IPS-15b (cell line): ENCODE results near the gene MED22.

Experiments used
- H3K27me3 ChIP-seq: one replicate; pipeline ENCODE4 v1.6.1; 2013; ENCODE audit warnings: low read length; ENCODE audit not compliant: control insufficient read depth, insufficient read depth
- H3K36me3 ChIP-seq: one replicate; pipeline ENCODE4 v1.6.1; 2013; ENCODE audit warnings: low read length; ENCODE audit not compliant: control insufficient read depth, insufficient read depth
- H3K4me1 ChIP-seq: one replicate; pipeline ENCODE4 v1.6.1; 2013; ENCODE audit warnings: mild to moderate bottlenecking, low read length; ENCODE audit not compliant: control insufficient read depth, insufficient read depth
- H3K4me3 ChIP-seq: one replicate; pipeline ENCODE4 v1.5.1; 2013; ENCODE audit warnings: low read depth, low read length
- H3K9ac ChIP-seq: one replicate; pipeline ENCODE4 v1.6.1; 2013; ENCODE audit warnings: low read depth, mild to moderate bottlenecking, low read length
- H3K9me3 ChIP-seq: one replicate; pipeline ENCODE4 v1.6.1; 2013; ENCODE audit warnings: mild to moderate bottlenecking, low read length; ENCODE audit not compliant: control insufficient read depth, insufficient read depth

MED22 gene

DNA sequence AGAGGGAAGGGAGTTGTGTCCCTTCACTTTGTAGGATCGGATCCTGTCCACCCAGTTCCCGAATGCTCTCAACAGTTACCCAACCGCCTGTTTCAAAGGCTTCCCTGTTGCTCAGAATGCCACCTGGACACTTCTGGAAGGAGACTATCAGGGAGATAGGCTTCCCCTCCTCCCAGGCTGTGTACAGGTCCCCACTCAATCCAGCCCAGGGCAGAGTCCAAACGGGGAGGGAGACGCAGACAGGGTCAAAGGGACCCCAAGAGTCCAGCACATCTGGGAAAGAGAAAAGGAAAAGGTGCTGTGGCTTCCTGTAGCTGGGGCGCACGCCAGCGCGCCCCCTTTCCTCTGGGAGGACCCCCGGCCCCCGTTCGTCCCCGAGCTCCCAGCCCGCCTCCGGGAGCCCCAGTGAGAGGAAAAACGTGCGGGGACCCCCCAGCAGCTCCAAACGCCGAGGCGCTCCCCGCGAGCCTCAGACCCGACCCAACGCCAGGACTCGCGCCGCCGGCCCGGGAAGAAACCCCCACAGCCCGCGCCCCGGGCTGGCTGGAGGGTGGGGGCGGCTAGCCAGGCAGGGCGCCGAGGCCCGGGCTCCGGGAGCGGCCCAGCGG, 27.3 kb upstream of the MED22 start:
- H3K9ac ChIP-seq, result peak overlapping the region; percentile 96
- H3K4me3 ChIP-seq, result peak overlapping the region; percentile 97
- peaks cover 5% of the 10 kb centered on the region for H3K4me1 ChIP-seq
- H3K36me3 ChIP-seq, result peaks cover 11% of the 10 kb centered on the region
- no peaks in the 10 kb centered on the region for H3K9me3 ChIP-seq
- peaks cover 17% of the 10 kb centered on the region for H3K27me3 ChIP-seq

DNA sequence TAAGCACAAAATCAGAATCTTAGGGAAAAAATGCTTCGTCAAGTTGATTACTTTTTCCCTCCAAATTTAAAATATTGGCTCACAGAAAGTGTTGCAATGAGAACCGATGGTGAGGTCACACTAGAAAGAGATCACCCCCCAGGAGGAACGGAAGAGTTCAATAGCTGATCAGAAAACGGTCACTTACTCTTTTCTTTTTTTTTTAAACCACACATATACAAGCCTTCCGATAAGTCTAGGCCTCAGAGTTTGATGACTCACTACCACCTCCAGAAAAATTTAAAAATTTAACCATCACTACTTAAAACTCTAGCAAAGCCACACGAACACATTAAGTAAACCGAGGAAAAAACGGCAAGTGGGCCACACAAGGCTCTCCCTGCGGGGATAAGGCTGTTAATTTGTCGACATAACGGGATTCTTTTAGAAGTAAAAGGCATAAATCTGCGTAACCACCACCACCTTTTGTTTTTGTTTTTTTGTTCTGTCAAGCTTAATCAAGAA, 26.7 kb upstream of the MED22 start:
- Histone ChIP-seq H3K36me3 (peaks cover 11% of the 10 kb centered on the region), H3K9ac (peak overlapping the region; percentile 96), H3K27me3 (peaks cover 17% of the 10 kb centered on the region), H3K4me1 (peaks cover 5% of the 10 kb centered on the region), H3K9me3 (no peaks in the 10 kb centered on the region), H3K4me3 (peak overlapping the region; percentile 97)

DNA sequence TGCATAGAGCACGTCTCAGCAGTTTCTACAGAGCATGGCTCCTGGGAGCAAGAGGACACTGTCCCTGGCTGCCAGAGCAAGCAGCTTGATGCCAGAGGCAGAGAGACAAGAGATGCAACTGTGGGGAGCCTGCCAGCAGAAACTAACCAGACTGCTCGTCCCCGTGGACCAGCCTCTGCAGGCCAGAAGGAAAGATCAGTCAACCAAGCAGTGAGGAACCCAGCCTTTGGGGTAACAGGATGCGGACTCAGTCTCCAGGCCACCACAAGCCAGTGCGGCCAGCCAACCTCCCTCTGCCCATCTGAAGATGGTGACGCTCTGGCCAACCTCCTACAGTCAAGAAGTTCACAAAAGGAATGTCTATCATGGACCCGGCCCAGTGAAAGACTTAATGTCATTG, 24.2 kb upstream of the MED22 start:
- peaks cover 6% of the 10 kb centered on the region for H3K27me3 ChIP-seq
- H3K4me3 ChIP-seq, result no peak overlapping the region
- peaks cover 5% of the 10 kb centered on the region for H3K4me1 ChIP-seq
- H3K36me3 ChIP-seq, result peaks cover 18% of the 10 kb centered on the region
- H3K9ac ChIP-seq, result no peak overlapping the region
- no peaks in the 10 kb centered on the region for H3K9me3 ChIP-seq

DNA sequence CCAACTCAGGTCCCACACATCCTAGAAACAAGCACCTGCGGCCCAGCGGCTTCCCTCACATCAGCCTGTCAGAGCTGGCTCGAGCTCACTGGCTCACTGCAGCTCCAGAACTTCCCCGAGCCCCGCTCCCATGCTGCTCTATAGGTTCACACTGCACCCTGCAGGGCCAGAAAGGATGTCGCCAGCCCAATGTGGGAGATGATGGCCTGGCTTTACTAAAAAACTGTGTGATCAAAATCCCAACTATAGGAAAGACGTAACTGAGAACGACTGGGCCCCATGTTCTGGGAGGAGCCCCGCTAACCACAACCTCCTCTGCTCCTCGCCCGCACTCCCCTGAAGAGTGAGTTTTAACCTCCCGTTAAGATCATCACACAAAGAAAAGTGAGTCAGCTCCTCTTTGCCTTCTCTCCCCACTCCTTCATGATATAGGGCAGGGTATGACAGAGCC, 23.4 kb upstream of the MED22 start:
- peak overlapping the region; percentile 32 for H3K9ac ChIP-seq
- no peaks in the 10 kb centered on the region for H3K27me3 ChIP-seq
- peaks cover 5% of the 10 kb centered on the region for H3K4me1 ChIP-seq
- H3K36me3 ChIP-seq, result peaks cover 26% of the 10 kb centered on the region
- H3K4me3 ChIP-seq, result no peak overlapping the region
- H3K9me3 ChIP-seq, result no peaks in the 10 kb centered on the region

DNA sequence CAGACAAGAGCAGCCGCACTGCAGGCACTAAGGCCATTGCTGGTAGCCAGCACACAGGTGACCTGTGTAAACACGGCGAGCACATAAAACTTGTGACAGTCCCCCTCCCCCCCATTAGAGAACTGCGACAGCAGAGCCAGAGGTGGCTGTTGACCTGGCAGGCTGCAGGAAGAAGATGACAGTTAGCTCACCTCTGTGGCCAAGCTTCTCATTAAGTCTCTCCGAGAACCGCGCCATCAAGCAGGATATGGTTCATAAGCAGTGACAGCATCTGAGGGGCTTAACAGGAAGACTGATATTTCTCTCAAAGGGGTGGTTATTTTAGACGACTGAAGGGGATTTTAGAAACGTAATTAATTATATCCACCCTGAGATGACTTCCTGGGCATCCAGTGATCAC, 22.8 kb upstream of the MED22 start:
- H3K9me3 ChIP-seq, result no peaks in the 10 kb centered on the region
- no peak overlapping the region for H3K9ac ChIP-seq
- no peak overlapping the region for H3K4me3 ChIP-seq
- H3K4me1 ChIP-seq, result peaks cover 5% of the 10 kb centered on the region
- H3K27me3 ChIP-seq, result no peaks in the 10 kb centered on the region
- peaks cover 26% of the 10 kb centered on the region for H3K36me3 ChIP-seq

DNA sequence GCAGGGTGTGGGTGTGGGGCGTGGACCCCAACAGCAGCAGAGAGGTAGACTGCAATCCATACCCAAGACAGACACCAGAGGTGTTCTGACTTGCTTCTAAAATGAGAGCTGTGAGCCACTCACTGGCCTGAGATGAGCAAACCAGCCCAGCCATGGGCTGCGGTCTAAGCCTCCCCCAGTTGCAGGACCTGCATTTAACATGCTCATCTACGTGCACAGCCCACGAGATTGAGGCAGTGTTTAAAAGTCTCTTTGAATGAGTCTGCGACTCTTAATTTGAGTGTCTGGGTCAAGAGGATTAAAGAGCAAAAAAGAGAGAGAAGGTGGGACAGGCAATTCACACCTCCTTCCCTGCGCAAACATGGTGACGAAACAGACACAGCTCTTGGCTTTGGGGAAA, 22.0 kb upstream of the MED22 start:
- Histone ChIP-seq H3K4me3 (no peak overlapping the region), H3K9me3 (no peaks in the 10 kb centered on the region), H3K9ac (no peak overlapping the region), H3K27me3 (no peaks in the 10 kb centered on the region), H3K36me3 (peaks cover 31% of the 10 kb centered on the region), H3K4me1 (peaks cover 5% of the 10 kb centered on the region)

DNA sequence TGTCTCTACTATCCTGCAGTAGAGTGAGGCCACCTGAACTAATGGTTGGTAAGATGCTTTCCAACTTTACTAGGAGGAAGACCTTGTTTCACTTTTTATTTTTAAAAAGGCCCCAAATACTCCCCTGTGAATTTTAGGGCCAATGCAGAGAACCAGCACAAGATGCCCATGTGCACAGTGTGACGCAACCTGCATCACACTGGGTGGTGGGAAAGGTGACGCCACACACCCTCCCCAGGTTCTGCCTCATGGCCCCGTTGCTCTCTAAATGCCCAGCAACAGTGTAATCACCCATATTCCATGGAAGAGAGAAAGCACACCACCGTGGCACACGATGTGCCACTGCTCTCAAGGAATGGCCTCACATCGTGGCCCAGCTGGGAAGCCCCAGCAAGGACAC, 21.5 kb upstream of the MED22 start:
- Histone ChIP-seq H3K9me3 (no peaks in the 10 kb centered on the region), H3K4me1 (peaks cover 5% of the 10 kb centered on the region), H3K36me3 (peaks cover 34% of the 10 kb centered on the region), H3K9ac (no peak overlapping the region), H3K27me3 (no peaks in the 10 kb centered on the region), H3K4me3 (no peak overlapping the region)

DNA sequence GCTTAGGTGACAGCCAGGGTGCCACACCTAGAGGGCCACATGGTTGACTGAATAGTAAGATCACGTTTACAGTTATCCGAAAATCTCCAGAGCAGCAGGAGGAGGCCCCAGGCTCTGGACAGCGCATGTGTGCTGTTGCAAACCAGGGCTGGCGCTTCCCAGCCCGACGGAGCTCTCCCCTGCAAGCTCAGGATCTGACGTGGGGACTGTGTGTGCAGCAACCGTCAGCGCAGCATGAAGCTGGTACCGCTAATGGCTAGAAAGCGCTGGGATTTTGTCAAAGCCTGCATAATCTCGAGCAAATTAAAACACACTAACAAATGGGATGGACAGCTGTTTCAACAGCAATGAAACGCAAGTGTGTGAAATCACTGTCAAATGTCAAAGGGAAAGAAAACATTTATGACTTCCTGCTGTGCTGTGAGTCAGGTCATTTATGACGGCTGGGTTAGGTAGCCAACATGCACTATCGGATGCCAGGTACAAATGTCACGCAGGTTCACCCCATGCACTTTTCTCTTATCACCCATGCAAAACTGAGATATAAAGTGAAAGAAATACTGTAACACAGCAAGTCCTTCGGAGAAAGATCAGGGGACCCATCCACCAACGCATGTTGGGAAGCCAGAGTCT, 20.4 kb upstream of the MED22 start:
- Histone ChIP-seq H3K4me3 (no peak overlapping the region), H3K9ac (no peak overlapping the region), H3K4me1 (peaks cover 5% of the 10 kb centered on the region), H3K36me3 (peaks cover 43% of the 10 kb centered on the region), H3K9me3 (no peaks in the 10 kb centered on the region), H3K27me3 (no peaks in the 10 kb centered on the region)

DNA sequence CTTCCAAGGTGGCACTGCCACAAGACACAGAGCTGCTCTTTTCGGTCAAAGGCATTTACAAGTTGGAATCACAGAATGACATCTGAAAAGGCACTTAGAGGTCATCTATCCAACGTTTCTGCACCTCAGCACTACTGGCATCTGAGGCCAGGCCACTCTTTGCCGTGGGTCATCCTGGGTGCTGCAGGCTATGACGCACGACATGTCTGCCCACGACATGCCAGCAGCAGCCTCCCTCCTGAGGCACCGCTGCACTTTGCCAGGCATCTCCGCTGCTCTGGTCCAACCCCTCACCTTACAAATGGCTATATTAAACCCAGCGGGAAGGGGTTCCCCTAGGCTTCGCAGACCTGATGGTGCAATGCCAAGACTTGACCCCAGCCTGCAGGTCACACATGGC, 19.8 kb upstream of the MED22 start:
- no peak overlapping the region for H3K9ac ChIP-seq

DNA sequence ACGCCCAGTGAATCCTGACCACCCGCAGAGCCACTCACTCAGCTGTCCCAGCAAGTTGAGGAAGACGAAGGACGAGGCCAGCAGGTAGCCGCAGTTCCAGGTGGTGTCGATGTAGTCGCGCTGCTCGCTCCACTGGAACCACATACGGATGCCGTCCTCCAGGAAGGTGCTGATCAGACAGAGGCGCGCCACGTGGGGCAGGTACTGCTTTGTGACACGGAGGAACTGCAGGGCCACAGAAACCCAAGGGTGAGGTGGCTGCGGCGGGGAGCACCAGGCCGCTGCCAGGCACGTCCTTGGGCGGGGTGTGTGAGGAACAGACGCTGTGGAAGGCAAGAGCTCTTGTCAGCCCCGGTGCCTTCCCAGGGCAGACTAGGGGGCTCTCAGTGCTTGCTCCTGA, 19.3 kb upstream of the MED22 start:
- Histone ChIP-seq H3K9me3 (no peaks in the 10 kb centered on the region), H3K4me3 (no peak overlapping the region), H3K27me3 (no peaks in the 10 kb centered on the region), H3K36me3 (peaks cover 42% of the 10 kb centered on the region), H3K9ac (no peak overlapping the region), H3K4me1 (no peaks in the 10 kb centered on the region)

More for the DNA sequence above, 19.8 kb upstream of the MED22 start:
- Histone ChIP-seq H3K27me3 (no peaks in the 10 kb centered on the region), H3K4me3 (no peak overlapping the region), H3K9me3 (no peaks in the 10 kb centered on the region), H3K4me1 (peaks cover 4% of the 10 kb centered on the region), H3K36me3 (peaks cover 40% of the 10 kb centered on the region)

DNA sequence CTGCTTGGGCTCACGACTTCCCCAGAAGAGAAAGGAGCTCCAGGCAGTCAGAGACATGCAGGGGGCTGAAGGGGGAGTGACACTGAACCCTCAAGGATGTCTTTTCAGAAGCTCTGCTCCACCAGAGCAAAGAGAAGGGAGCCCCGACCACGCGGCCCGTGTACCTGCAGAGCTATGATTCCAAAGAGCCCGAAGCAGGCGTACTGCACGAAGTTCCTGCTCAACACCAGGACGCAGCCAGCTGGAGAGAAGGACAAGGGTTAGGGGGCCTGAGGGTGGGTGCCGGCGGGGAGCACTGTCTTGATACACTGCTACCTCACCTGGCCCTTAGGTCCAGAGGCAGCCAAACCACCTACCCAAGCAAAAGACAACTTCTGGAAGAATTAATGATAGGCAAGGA, 18.5 kb upstream of the MED22 start:
- Histone ChIP-seq H3K9me3 (no peaks in the 10 kb centered on the region), H3K4me1 (no peaks in the 10 kb centered on the region), H3K36me3 (peaks cover 46% of the 10 kb centered on the region)

DNA sequence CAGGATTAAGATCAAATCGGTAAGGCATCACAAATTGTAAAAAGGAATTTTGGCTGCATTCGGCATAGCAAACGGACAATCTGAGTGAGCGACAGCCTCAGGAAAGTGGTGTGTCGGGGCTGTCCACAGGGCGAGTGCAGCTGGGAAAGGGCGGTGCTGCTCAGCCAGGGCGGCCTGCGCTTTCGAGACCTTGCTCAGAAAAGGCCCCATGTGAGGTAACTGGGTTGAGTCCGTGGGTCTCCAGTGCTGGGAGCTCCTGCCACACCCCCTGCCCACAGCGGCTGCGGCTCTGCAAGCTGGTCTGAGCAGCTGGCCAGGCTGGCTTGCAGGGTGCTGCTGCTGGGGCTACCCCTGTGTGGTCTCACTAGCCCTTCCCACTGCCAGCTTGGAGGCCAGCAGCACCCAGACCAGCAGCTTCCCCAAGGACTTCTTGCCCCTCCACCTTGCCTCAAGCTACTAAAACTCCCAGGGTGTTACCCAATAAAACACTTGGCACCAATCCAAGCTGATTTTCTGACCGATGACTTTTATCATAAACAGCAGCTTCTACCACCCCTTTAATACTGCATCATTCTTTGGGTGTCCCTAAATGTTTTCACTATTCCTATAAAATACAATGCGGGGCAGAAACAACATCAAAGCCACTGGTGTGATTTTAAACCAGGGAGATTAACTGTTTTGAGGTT, 14.6 kb upstream of the MED22 start:
- H3K9me3 ChIP-seq, result no peaks in the 10 kb centered on the region
- no peak overlapping the region for H3K4me3 ChIP-seq
- H3K36me3 ChIP-seq, result peaks cover 59% of the 10 kb centered on the region
- no peaks in the 10 kb centered on the region for H3K4me1 ChIP-seq
- H3K27me3 ChIP-seq, result no peaks in the 10 kb centered on the region
- H3K9ac ChIP-seq, result no peak overlapping the region

More for the DNA sequence above, 18.5 kb upstream of the MED22 start:
- no peaks in the 10 kb centered on the region for H3K27me3 ChIP-seq
- no peak overlapping the region for H3K9ac ChIP-seq
- H3K4me3 ChIP-seq, result no peak overlapping the region
